IPS DF 6.9 (cell line): ENCODE results near the gene ZNRF1.
"Not testable (repeated sequence)": the region's sequence is repeated elsewhere in the genome, so short reads cannot be mapped to it uniquely, and the experiment has no call there.

Source experiments
- DNase-seq: peaks from one replicate; pipeline ENCODE4 v3.0.0-alpha.2; 2013; ENCODE audit warnings: low read depth, low spot score
- H3K27ac ChIP-seq: one replicate; pipeline ENCODE4 v1.5.1; 2013; ENCODE audit warnings: low read length, control low read depth
- H3K27me3 ChIP-seq: 2 replicates; pipeline ENCODE4 v1.6.1; 2013; ENCODE audit warnings: mild to moderate bottlenecking, low read length; ENCODE audit not compliant: control insufficient read depth, insufficient read depth
- H3K36me3 ChIP-seq: 2 replicates; pipeline ENCODE4 v1.6.1; 2013; ENCODE audit warnings: low read length; ENCODE audit not compliant: control insufficient read depth, insufficient read depth
- H3K4me1 ChIP-seq: 2 replicates; pipeline ENCODE4 v1.6.1; 2013; ENCODE audit warnings: low read length; ENCODE audit not compliant: control insufficient read depth, insufficient read depth
- H3K4me3 ChIP-seq: 2 replicates; pipeline ENCODE4 v1.5.1; 2013; ENCODE audit warnings: mild to moderate bottlenecking, low read length
- H3K9me3 ChIP-seq: 2 replicates; pipeline ENCODE4 v1.6.1; 2013; ENCODE audit warnings: low read length, inconsistent platforms; ENCODE audit not compliant: control insufficient read depth, insufficient read depth
- WGBS: extraction: QIAGEN DNeasy Blood & Tissue Kit; methylation state at CpG from one replicate; pipeline ENCODE4 v1.1.7; 2013; ENCODE audit warnings: mixed read lengths, missing lambda C conversion rate; ENCODE audit not compliant: insufficient read length, insufficient coverage; 5-methylcytosine and 5-hydroxymethylcytosine counted together

ZNRF1 gene

GRCh38 chr16:75122609-75123008, 123.8 kb downstream of the ZNRF1 start:
- WGBS, result no CpG with 5 or more reads among the region's 1 CpG
- DNase-seq, result no peak
- Histone ChIP-seq H3K36me3 (no peaks in the 10 kb centered on the region), H3K27ac (no peak overlapping the region), H3K9me3 (peaks cover 3% of the 10 kb centered on the region), H3K4me3 (no peak overlapping the region), H3K27me3 (no peaks in the 10 kb centered on the region), H3K4me1 (peaks cover 4% of the 10 kb centered on the region)

GRCh38 chr16:75127713-75128415, 129.0 kb downstream of the ZNRF1 start:
- Histone ChIP-seq H3K4me3 (no peak overlapping the region), H3K4me1 (no peaks in the 10 kb centered on the region; the same call in 1 of the 2 replicates), H3K27me3 (no peaks in the 10 kb centered on the region), H3K9me3 (no peaks in the 10 kb centered on the region), H3K27ac (no peak overlapping the region), H3K36me3 (no peaks in the 10 kb centered on the region)
- WGBS, result no CpG with 5 or more reads among the region's 4 CpGs
- DNase-seq, result no peak

GRCh38 chr16:75129421-75130149, 130.8 kb downstream of the ZNRF1 start:
- H3K27me3 ChIP-seq, H3K36me3 ChIP-seq, H3K4me3 ChIP-seq, DNase-seq, H3K4me1 ChIP-seq, H3K27ac ChIP-seq, H3K9me3 ChIP-seq: not testable (repeated sequence)
- no CpG with 5 or more reads among the region's 5 CpGs for WGBS

GRCh38 chr16:75130150-75130771, 131.4 kb downstream of the ZNRF1 start:
- no peaks in the 10 kb centered on the region for H3K27me3 ChIP-seq
- no peaks in the 10 kb centered on the region for H3K36me3 ChIP-seq
- no CpG with 5 or more reads among the region's 9 CpGs for WGBS
- no peak overlapping the region for H3K4me3 ChIP-seq
- no peak for DNase-seq
- H3K4me1 ChIP-seq, result no peaks in the 10 kb centered on the region; the same call in 1 of the 2 replicates
- H3K9me3 ChIP-seq, result no peaks in the 10 kb centered on the region
- H3K27ac ChIP-seq, result no peak overlapping the region

GRCh38 chr16:75131081-75131480, 132.3 kb downstream of the ZNRF1 start:
- H3K9me3 ChIP-seq, result no peaks in the 10 kb centered on the region
- no peak overlapping the region for H3K27ac ChIP-seq
- H3K27me3 ChIP-seq, result no peaks in the 10 kb centered on the region
- no peaks in the 10 kb centered on the region; the same call in 1 of the 2 replicates for H3K4me1 ChIP-seq
- no peak for DNase-seq
- H3K4me3 ChIP-seq, result no peak overlapping the region
- no peaks in the 10 kb centered on the region for H3K36me3 ChIP-seq
- WGBS, result no CpG with 5 or more reads among the region's 7 CpGs

- Histone ChIP-seq H3K4me3 (no peak overlapping the region), H3K36me3 (no peaks in the 10 kb centered on the region), H3K9me3 (no peaks in the 10 kb centered on the region), H3K27ac (no peak overlapping the region), H3K27me3 (no peaks in the 10 kb centered on the region), H3K4me1 (0 out of 2 replicates have a peak, but pooled peaks cover 1% of the 10 kb centered on the region)
- no peak for DNase-seq
- WGBS, result no CpG with 5 or more reads among the region's 8 CpGs
Observed at GRCh38 chr16:75138233-75138632, 139.4 kb downstream of the ZNRF1 start.

- Histone ChIP-seq H3K9me3 (no peaks in the 10 kb centered on the region), H3K36me3 (no peaks in the 10 kb centered on the region), H3K4me1 (0 out of 2 replicates have a peak, but pooled peaks cover 1% of the 10 kb centered on the region), H3K4me3 (no peak overlapping the region), H3K27ac (no peak overlapping the region), H3K27me3 (no peaks in the 10 kb centered on the region)
- WGBS, result no CpG with 5 or more reads among the region's 9 CpGs
- no peak for DNase-seq
Observed at GRCh38 chr16:75138636-75139035, 139.8 kb downstream of the ZNRF1 start.

GRCh38 chr16:75139498-75139897, 140.7 kb downstream of the ZNRF1 start:
- H3K9me3 ChIP-seq, result no peaks in the 10 kb centered on the region
- H3K27ac ChIP-seq, result no peak overlapping the region
- no peak for DNase-seq
- no peaks in the 10 kb centered on the region for H3K36me3 ChIP-seq
- H3K4me1 ChIP-seq, result 0 out of 2 replicates have a peak, but pooled peaks cover 1% of the 10 kb centered on the region
- H3K4me3 ChIP-seq, result no peak overlapping the region
- 100% methylated on average over 3 of the region's 5 CpGs for WGBS
- no peaks in the 10 kb centered on the region for H3K27me3 ChIP-seq

GRCh38 chr16:75143941-75144340, 145.1 kb downstream of the ZNRF1 start:
- no peaks in the 10 kb centered on the region for H3K4me1 ChIP-seq
- no peaks in the 10 kb centered on the region for H3K36me3 ChIP-seq
- H3K27me3 ChIP-seq, result no peaks in the 10 kb centered on the region
- DNase-seq, result no peak
- no CpG with 5 or more reads among the region's 6 CpGs for WGBS
- no peak overlapping the region for H3K27ac ChIP-seq
- H3K9me3 ChIP-seq, result no peaks in the 10 kb centered on the region
- H3K4me3 ChIP-seq, result no peak overlapping the region

GRCh38 chr16:75147968-75148310, 149.1 kb downstream of the ZNRF1 start:
- no CpG with 5 or more reads among the region's 3 CpGs for WGBS
- H3K27me3 ChIP-seq, result no peaks in the 10 kb centered on the region
- no peak overlapping the region for H3K4me3 ChIP-seq
- H3K4me1 ChIP-seq, result no peaks in the 10 kb centered on the region
- no peaks in the 10 kb centered on the region for H3K36me3 ChIP-seq
- no peaks in the 10 kb centered on the region for H3K9me3 ChIP-seq
- no peak for DNase-seq
- no peak overlapping the region for H3K27ac ChIP-seq
